MM.1S (cell line): ENCODE results near the gene GPI.

Experiments used
- CTCF ChIP-seq: fragments of 300-600 bp; sonication (generic); IDR thresholded peaks from 2 replicates; pipeline ENCODE4 v1.5.1; 2016; ENCODE audit warnings: antibody characterized with exemption, low read length, mixed read lengths
- EZH2 ChIP-seq: fragments of 300-600 bp; sonication (generic); optimal IDR thresholded peaks from 2 replicates; pipeline ENCODE3; 2017; ENCODE audit warnings: low read depth, mild to moderate bottlenecking, antibody characterized with exemption, low read length, mixed read lengths
- EZH2phosphoT487 ChIP-seq: fragments of 300-600 bp; sonication (generic); IDR thresholded peaks from 2 replicates; pipeline ENCODE4 v1.6.1; 2018; ENCODE audit warnings: antibody characterized with exemption, low read length

- TF ChIP-seq CTCF (no peak), EZH2 (no peak), EZH2phosphoT487 (no peak)
Observed at GRCh38 chr19:34327851-34328250, 37.1 kb upstream of the GPI start.
